Measurements from ENCODE around the gene ASRGL1. TPM values are rescaled to one million over a fixed set of nuclear protein-coding genes. Genes with fewer than 3 reads are reported as not detected.

Gene ASRGL1
- total RNA-seq, 1 experiment from 2014 or later = 31.1 TPM

DNA sequence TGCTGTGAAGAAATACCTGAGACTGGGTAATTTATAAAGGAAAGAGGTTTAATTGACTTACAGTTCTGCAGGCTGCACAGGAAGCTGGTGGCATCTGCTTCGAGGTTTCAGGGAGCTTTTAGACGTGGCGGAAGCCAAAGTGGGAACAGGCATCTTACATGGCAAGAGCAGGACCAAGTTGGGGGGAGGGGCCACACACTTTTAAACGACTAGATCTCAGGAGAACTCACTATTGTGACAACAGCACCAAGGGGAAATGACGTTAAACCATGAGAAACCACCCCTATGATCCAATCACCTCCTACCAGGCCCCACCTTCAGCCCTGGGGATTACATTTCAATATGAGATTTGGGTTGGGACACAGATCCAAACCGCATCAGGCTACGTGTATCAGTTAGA lies 27.3 kb upstream of the ASRGL1 start:
- Histone ChIP-seq H2BK20ac (ENCODE audit: low read depth, low read length, poor library complexity, severe bottlenecking) (no peak overlapping the region), H3K9ac (ENCODE audit: extremely low read depth, insufficient read length, low read length) (no peak overlapping the region), H4K20me1 (ENCODE audit: control insufficient read depth, insufficient read depth, insufficient read length) (no peaks in the 10 kb centered on the region), H2AFZ (ENCODE audit: low read length) (no peak overlapping the region), H3K4me1 (ENCODE audit: insufficient read depth, low read length) (no peaks in the 10 kb centered on the region), H2AK5ac (ENCODE audit: insufficient read length, low read length) (no peak overlapping the region), H2BK5ac (ENCODE audit: insufficient read length, low read length) (no peak overlapping the region), H3K79me2 (ENCODE audit: insufficient read depth, low read length) (no peaks in the 10 kb centered on the region), H3K56ac (ENCODE audit: insufficient read length, low read depth, low read length) (no peak overlapping the region), H3K4me2 (ENCODE audit: insufficient read depth, insufficient read length, low read length) (no peak overlapping the region), H2BK15ac (ENCODE audit: low read depth, low read length) (no peak overlapping the region), H4K8ac (replicated peaks; ENCODE audit: insufficient read length, low read depth, low read length) (no peak overlapping the region), H3K14ac (ENCODE audit: insufficient read depth, low read length) (no peak overlapping the region), H3K23ac (ENCODE audit: insufficient read length, low read depth, low read length) (no peak overlapping the region), H3T11ph (ENCODE audit: low read length) (no peak overlapping the region), H4K91ac (ENCODE audit: insufficient read length, low read depth, low read length) (no peak overlapping the region), H2BK12ac (ENCODE audit: insufficient read length, low read depth, low read length) (no peak overlapping the region), H3K18ac (ENCODE audit: insufficient read length, low read depth, low read length) (no peak overlapping the region), H3K27me3 (ENCODE audit: insufficient read depth, low read length) (no peaks in the 10 kb centered on the region), H3K23me2 (ENCODE audit: insufficient read length, low read depth, low read length, poor library complexity, severe bottlenecking) (no peaks in the 10 kb centered on the region), H2BK120ac (ENCODE audit: low read depth, low read length, poor library complexity, severe bottlenecking) (no peak overlapping the region), H3K9me3 (ENCODE audit: control insufficient read depth, low read depth, low read length) (no peaks in the 10 kb centered on the region), H3K79me1 (ENCODE audit: insufficient read depth, low read depth, low read length, poor library complexity, severe bottlenecking) (no peaks in the 10 kb centered on the region), H3K27ac (ENCODE audit: insufficient read length, low read depth, low read length) (no peak overlapping the region), H3K4ac (ENCODE audit: low read depth, low read length) (no peak overlapping the region), H4K5ac (ENCODE audit: insufficient read length, low read depth, low read length) (no peak overlapping the region)
- H3K27ac Mint-ChIP-seq = no peak overlapping the region
- WGBS (ENCODE audit: extremely low coverage, insufficient read length, low lambda C conversion rate) = no CpG with 5 or more reads among the region's 7 CpGs
- peaks cover 15% of the 10 kb centered on the region for H3K27me3 Mint-ChIP-seq (ENCODE audit: low read depth)
- H3K36me3 Mint-ChIP-seq (ENCODE audit: insufficient read depth in 1 of 3, low read depth in 3 of 3) = no peaks in the 10 kb centered on the region
- peaks cover 0 to 4% of the 10 kb centered on the region in 2 experiments; a peak in 2 of 4 replicates for H3K4me1 Mint-ChIP-seq
- TF ChIP-seq, protein P1, sequence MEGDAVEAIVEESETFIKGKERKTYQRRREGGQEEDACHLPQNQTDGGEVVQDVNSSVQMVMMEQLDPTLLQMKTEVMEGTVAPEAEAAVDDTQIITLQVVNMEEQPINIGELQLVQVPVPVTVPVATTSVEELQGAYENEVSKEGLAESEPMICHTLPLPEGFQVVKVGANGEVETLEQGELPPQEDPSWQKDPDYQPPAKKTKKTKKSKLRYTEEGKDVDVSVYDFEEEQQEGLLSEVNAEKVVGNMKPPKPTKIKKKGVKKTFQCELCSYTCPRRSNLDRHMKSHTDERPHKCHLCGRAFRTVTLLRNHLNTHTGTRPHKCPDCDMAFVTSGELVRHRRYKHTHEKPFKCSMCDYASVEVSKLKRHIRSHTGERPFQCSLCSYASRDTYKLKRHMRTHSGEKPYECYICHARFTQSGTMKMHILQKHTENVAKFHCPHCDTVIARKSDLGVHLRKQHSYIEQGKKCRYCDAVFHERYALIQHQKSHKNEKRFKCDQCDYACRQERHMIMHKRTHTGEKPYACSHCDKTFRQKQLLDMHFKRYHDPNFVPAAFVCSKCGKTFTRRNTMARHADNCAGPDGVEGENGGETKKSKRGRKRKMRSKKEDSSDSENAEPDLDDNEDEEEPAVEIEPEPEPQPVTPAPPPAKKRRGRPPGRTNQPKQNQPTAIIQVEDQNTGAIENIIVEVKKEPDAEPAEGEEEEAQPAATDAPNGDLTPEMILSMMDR (conservative IDR thresholded peaks at IDR 0.05) = no peak
- DNase-seq = no peak
- peaks cover 7 to 17% of the 10 kb centered on the region in 2 experiments for H3K9me3 Mint-ChIP-seq
- H3K4me3 Mint-ChIP-seq = no peak overlapping the region
